Measurements from ENCODE around the gene BACE2.

BACE2 gene

GRCh38 chr21:41209016-41209619, 41.2 kb downstream of the BACE2 start:
- no peak for TF ChIP-seq ZFX (IDR thresholded peaks at IDR 0.05)
- TF ChIP-seq, protein P1, sequence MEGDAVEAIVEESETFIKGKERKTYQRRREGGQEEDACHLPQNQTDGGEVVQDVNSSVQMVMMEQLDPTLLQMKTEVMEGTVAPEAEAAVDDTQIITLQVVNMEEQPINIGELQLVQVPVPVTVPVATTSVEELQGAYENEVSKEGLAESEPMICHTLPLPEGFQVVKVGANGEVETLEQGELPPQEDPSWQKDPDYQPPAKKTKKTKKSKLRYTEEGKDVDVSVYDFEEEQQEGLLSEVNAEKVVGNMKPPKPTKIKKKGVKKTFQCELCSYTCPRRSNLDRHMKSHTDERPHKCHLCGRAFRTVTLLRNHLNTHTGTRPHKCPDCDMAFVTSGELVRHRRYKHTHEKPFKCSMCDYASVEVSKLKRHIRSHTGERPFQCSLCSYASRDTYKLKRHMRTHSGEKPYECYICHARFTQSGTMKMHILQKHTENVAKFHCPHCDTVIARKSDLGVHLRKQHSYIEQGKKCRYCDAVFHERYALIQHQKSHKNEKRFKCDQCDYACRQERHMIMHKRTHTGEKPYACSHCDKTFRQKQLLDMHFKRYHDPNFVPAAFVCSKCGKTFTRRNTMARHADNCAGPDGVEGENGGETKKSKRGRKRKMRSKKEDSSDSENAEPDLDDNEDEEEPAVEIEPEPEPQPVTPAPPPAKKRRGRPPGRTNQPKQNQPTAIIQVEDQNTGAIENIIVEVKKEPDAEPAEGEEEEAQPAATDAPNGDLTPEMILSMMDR (conservative IDR thresholded peaks at IDR 0.05), result no peak
- no peak overlapping the region for H3K27ac ChIP-seq

DNA sequence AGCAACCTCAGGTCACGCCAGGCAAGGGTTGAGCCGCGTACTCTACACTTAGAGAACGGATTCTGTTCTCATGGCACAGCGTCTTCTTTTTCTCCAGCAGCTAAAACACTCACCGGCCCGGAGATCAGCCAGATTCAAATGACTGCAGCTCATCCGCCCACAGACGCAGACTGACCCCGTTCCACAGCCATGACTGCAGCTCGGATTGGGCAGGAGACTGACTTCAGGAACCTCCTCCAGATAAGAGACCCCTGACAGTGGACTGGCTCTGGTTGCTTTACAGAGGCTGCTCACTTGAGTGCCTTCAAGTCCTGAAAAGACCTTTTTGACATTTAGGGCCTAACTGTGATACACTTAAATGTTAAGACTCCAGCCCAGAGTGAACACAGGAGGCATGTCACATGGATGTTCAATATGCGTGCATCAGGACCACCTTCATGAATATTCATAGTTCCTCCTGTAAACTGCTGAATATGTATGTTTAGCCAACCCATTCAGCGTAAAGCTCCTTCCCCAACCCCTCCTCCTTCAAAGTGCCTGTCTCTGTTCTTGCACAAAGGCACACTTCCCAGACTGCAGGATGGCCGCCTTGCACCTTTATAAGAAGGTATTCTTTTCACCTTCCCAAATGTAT, 42.6 kb downstream of the BACE2 start:
- TF ChIP-seq, protein P1 (conservative IDR thresholded peaks at IDR 0.05), result no peak
- no peak for TF ChIP-seq ZFX (IDR thresholded peaks at IDR 0.05)

DNA sequence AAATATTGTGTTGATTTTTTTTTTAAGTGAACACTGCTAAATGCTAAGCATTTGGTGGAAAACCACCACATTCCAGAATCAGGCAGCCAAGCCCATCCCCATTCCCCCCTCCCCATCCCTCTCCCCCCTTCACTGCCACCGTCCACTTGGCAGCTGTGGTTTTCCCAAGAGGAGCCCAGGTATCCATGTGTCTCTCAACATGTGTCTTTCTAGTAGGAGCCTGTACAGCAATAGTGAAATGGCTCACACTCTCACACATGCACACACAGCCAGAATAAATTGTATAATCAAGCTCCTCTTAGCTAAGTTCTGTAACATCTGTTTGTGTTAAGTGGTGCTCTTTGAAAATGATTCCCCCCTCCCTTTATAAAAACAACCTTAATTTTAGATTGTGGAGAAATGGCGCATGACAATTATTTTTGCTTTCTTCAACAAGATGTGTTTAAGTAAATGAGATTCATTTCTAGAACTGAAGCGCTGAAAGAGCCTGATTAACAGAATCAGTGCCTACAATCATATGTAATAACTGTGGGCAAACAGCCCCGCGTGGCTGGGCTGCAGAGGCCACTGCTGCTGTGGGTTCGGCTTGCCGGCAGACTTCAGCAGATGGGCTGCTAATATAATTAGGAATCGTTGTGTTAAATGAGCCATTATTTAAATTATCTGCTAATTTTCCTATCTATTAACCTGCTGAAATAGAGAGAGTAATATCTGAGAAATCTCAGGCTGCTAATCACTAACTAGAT, 43.3 kb downstream of the BACE2 start:
- no peak overlapping the region for H3K27ac ChIP-seq
- TF ChIP-seq, protein P1 (conservative IDR thresholded peaks at IDR 0.05), result no peak
- TF ChIP-seq ZFX (IDR thresholded peaks at IDR 0.05), result no peak

More for the DNA sequence above, 42.6 kb downstream of the BACE2 start:
- H3K27ac ChIP-seq, result no peak overlapping the region

DNA sequence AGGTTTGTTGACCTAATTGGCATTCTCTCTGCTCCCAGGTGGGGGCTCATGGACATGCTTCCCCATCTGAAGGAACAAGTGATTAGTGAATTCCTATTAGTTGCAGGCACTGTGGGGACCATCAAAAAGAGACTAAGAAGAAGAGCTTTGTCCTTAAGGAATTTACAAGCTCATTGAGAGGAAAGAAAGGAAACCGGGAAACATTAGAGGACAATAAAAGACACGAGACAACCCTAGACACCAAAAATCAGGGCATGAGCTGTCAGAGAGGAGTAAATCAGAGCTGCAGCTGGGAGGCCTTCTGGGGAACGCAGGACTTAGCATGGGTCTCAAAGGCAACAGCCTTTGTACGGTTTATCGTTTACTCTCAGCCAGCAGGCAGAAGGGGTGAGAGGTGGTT, 45.1 kb downstream of the BACE2 start:
- no peak for TF ChIP-seq ZFX (IDR thresholded peaks at IDR 0.05)
- TF ChIP-seq, protein P1 (conservative IDR thresholded peaks at IDR 0.05), result no peak
- no peak overlapping the region for H3K27ac ChIP-seq

- no peak overlapping the region for H3K27ac ChIP-seq
- TF ChIP-seq, protein P1 (conservative IDR thresholded peaks at IDR 0.05), result no peak
- no peak for TF ChIP-seq ZFX (IDR thresholded peaks at IDR 0.05)
These were observed 48.0 kb downstream of the BACE2 start for GRCh38 chr21:41215856-41216408.

DNA sequence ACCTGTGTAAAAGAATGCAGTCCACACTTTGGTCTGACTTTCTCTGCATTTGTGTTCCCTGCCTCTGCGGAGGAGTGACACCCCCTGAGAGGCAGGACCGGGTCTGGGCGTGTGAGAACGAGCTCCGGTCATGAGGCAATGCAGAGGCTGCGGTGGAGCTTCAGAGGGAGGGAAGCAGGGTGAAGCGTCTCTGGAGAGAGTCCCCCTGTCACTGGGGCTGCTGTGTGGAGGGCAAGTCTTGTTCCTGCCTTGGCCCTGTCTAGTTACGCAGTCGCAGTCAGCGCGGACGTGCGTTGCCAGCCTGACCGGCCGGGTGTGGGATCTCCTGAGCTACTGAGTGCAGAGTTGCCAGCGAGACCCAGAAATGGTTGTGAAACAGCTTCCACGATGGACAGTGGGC, 48.5 kb downstream of the BACE2 start:
- TF ChIP-seq ZFX (IDR thresholded peaks at IDR 0.05), result no peak
- TF ChIP-seq, protein P1 (conservative IDR thresholded peaks at IDR 0.05), result no peak

More for the DNA sequence above, 48.5 kb downstream of the BACE2 start:
- H3K27ac ChIP-seq, result no peak overlapping the region
